GM12872 (cell line): Measurements from ENCODE around the gene LIMK1.

Experiments used
- CTCF ChIP-seq: IDR thresholded peaks from 3 replicates; pipeline ENCODE4 v1.5.1; 2011; ENCODE audit warnings: low read depth, mild to moderate bottlenecking, low read length, moderate library complexity; ENCODE audit not compliant: insufficient read depth

The LIMK1 gene

GRCh38 chr7:74058486-74058885, 25.1 kb upstream of the LIMK1 start:
- TF ChIP-seq CTCF, result no peak

DNA sequence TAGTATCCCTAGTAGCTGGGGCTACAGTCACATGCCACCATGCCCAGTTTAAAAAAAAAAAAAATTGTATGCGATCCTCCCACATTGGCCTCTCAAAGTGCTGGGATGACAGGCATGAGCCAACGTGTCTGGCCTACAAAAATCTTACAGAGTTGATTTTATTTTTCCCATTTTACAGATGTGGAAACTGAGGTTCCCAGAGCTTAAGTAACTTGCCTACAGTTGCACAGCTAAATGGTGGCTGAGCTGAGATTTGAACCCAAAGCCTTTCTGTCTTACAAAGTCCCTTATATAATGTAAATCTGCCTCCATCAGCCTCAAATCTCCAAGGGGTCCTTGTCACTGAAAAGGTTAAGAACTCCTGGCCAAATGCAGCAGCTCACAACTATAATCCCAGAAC, 24.6 kb upstream of the LIMK1 start:
- TF ChIP-seq CTCF, result no peak

DNA sequence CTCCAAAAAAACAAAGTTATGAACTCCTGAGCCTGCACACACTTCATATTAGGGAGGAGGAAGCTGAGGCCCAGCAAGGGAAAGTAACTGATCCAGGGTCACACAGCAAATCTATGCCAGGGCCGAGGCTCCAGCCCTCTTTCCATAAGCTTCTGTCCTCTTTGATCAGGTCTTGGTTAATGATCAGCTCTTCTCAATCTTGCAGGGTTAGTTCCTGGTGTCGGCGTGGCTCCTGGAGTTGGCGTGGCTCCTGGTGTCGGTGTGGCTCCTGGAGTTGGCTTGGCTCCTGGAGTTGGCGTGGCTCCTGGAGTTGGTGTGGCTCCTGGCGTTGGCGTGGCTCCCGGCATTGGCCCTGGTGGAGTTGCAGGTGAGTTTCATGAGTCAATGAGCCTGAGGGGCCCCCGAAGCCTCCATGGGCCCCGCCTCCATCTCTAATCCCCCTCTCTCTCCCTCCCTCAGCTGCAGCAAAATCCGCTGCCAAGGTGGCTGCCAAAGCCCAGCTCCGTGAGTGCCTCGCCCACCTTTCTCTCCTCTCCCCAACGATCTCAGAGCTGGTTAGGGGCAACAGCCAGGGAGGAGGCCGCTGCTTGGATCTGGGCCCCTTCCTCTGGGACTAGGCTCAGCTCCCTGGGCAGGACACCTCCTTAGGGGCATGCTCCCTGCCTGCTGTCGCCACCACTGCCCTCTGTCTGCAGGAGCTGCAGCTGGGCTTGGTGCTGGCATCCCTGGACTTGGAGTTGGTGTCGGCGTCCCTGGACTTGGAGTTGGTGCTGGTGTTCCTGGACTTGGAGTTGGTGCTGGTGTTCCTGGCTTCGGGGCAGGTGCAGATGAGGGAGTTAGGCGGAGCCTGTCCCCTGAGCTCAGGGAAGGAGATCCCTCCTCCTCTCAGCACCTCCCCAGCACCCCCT, 23.7 kb upstream of the LIMK1 start:
- no peak for TF ChIP-seq CTCF

DNA sequence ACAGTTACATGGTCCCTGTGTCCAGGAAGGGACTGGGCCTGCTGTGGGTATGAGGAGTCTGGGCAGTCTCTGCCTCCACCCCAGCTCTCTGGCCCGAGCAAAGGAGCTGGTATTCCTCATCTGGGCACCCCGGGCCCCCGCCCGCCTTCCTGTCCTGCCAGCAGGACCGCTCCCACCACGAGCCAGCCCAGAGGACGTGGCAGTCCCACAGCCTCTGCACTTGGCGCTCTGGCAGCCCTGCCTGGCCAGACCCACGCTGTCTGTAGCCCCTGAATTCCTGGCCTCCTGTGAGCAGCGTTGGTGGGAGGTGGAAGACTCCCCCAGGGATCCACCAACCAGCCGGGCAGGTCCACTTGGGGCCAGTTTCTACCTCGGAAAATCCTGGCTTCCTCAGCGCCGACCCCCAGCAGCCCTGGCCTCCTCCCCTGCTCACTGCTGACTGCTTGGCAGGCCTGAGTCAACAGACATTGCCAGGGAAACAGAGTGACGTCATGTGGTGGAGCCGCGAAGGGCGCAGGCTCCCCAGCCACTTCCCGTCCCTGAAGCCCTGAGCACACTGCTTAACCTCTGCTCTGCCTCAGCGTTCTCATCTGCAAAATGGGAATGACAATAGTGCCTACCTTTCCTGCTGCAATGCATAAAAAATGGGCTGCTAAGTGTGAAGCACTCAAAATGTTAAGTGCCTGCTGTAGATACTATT, 21.6 kb upstream of the LIMK1 start:
- no peak for TF ChIP-seq CTCF

GRCh38 chr7:74063223-74063641, 20.4 kb upstream of the LIMK1 start:
- TF ChIP-seq CTCF, result no peak

DNA sequence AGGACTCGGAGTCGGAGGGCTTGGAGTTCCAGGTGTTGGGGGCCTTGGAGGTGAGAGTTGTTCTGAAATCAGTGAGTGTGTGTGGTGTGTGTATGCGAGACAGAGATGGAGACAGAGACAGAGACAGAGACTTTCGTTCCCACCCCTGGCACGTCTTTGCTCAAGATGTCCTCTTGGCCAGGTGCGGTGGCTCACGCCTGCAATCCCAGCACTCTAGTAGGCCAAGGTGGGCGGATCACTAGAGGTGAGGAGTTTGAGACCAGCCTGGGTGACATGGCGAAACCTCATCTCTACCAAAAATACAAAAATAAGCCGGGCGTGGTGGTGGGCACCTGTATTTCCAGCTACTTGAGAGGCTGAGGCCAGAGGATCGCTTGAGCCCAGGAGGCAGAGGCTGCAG, 20.0 kb upstream of the LIMK1 start:
- TF ChIP-seq CTCF, result no peak

DNA sequence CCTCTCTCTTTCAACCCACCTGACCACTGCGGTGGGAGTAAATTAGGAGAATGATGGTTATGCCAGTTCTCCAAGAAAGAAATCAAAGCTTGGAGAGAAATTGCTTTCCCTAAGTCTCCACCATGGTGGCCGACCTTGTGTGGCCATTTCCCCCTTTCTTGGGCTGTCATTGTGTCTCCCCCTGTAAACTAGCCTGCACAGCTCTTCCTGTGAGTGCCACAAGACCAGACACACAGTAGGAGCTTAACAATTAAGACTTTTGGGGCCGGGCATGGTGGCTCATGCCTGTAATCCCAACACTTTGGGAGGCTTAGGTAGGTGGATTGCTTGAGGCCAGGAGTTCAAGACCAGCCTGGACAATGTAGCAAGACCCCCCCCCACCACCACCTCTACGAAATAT, 18.9 kb upstream of the LIMK1 start:
- TF ChIP-seq CTCF, result no peak
